ENCODE results near the gene STYX.
A peak's percentile ranks its signal among the peaks of the same experiment; 100 is the strongest.
"Not testable (repeated sequence)": the region's sequence is repeated elsewhere in the genome, so short reads cannot be mapped to it uniquely, and the experiment has no call there.

The STYX gene

GRCh38 chr14:52727509-52727908 lies 2.5 kb upstream of the STYX start:
- DNase-seq (ENCODE audit: low spot score) = not testable (repeated sequence)

GRCh38 chr14:52729035-52729434 lies 931 bp upstream of the STYX start:
- DNase-seq (ENCODE audit: low spot score) = not testable (repeated sequence)

- DNase-seq (ENCODE audit: low spot score) = no peak
Measured at GRCh38 chr14:52729585-52729924, 411 bp upstream of the STYX start.

DNA sequence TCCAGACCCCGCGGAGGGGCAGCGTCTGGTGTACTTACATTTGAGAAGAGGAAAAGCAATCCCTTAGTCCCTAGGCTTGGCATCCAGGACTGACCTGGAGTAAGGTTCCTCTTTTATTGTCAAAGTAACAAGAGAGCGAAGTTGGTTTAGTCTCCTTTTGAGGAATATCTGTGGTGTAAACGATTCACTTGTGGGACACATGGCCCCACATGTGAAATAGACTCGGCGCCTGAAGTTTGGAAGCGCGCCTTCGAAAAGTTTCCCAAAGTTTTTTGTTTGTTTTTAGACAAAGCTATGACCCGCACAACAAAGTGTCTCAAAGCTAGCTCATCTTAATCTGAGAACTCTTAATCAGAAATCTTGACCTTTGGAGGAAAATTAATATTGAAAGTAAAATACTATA lies 744 bp downstream of the STYX start:
- no peak for DNase-seq (ENCODE audit: low spot score)

DNA sequence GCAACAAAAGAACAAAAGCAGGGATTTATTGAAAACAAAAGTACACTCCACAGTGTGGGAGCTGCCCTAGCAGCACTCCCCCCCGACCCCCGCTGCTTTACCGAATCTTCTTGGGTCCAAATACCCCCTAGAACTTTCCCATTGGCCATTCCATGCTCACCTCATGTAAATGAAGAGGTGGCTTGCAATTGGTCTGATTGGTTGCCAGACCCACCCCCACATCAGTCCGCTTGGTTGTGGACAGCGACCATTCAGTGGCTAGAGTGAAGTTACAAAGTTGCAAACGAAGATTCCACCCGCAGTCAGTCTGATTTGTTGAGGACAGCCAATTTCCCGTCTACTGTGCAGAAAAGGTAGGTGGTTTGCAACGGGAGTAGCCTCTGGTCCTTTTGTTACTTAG lies 3.9 kb downstream of the STYX start:
- no peak for DNase-seq (ENCODE audit: low spot score)

GRCh38 chr14:52735921-52736489 lies 6.0 kb downstream of the STYX start:
- no peak for DNase-seq (ENCODE audit: low spot score)

GRCh38 chr14:52738409-52738808 lies 8.4 kb downstream of the STYX start:
- no peak for DNase-seq (ENCODE audit: low spot score)

GRCh38 chr14:52740751-52741150 lies 10.8 kb downstream of the STYX start:
- no peak for DNase-seq (ENCODE audit: low spot score)

GRCh38 chr14:52741865-52742264 lies 11.9 kb downstream of the STYX start:
- DNase-seq (ENCODE audit: low spot score) = peak; percentile 3

DNA sequence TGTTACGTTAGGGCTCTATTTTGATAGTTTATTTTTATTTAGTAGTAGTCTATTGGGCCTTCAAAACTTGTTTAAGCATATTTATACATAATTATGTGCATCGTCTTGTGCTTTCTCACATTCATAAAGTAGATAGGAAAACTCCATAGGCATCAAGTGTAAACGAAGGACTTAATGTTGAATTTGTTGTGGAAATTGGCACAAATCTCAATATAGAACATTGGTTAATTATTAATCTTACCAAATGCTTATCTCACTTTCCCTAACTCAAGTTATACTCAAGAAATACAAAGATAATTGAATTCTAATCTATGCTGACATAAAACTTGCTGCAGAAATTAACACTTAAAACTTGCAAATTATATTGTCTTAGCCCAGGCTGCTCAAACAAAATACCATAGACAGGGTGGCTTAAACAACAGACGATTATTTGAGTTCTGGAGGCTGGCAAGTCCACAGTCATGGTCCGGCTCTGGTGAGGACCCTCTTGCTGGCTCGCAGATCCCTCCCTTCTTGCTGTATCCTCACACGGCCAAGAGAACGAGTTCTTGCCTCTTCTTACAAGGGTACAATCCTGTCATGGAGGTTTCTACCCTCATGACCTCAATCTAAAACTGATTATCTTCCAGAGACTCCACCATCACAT lies 18.8 kb downstream of the STYX start:
- no peak for DNase-seq (ENCODE audit: low spot score)

DNA sequence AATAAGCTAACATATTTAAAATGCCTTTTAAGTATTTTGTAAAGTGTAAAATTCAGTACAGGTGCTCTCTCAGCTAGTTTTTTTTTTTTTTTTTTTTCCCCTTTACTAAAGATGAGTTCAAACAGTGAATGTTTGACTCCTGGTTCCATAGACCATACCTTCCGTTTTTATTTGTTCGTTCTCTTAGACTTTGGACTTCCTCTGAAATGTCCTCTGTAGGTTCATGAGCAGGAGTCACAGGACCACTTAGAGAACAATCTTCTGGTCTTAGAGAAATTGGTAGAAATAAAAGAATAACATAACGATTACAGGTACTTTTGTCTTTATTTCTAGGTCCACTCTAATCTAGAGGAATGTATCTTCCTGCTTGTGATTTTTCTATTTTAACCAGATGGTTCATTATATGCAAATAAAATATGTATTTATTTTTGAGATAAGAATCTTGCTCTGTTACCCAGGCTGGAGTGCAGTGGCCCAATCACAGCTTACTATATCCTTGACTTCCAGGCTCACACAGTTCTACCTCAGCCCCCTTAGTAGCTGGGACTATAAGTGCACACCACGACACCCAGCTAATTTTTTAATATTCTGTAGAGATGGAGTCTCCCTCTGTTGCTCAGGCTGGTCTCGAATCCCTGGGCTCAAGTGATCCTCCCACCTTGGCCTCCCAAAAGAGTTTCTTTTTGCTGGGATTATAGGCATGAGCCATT lies 25.8 kb downstream of the STYX start:
- no peak for DNase-seq (ENCODE audit: low spot score)

- DNase-seq (ENCODE audit: low spot score) = no peak
Measured at GRCh38 chr14:52759145-52759544, 29.2 kb downstream of the STYX start.

DNA sequence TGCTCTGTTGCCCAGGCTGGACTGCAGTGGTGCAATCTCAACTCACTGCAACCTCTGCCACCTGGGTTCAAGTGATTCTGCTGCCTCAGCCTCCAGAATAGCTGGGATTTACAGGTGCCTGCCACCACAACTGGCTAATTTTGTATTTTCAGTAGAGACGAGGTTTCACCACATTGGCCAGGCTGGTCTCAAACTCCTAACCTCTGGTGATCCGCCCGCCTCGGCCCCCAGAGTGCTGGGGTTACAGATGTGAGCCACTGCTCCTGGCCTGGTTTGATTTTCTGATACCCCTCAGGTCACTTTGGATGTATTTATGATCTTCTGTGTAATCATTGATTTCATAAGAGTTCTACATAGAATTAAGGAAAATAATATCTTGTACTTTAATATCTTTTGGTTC lies 33.0 kb downstream of the STYX start:
- not testable (repeated sequence) for DNase-seq (ENCODE audit: low spot score)

GRCh38 chr14:52767058-52767833 lies 37.3 kb downstream of the STYX start:
- no peak for DNase-seq (ENCODE audit: low spot score)

- no peak for DNase-seq (ENCODE audit: low spot score)
Measured at GRCh38 chr14:52769887-52770286, 39.9 kb downstream of the STYX start.

DNA sequence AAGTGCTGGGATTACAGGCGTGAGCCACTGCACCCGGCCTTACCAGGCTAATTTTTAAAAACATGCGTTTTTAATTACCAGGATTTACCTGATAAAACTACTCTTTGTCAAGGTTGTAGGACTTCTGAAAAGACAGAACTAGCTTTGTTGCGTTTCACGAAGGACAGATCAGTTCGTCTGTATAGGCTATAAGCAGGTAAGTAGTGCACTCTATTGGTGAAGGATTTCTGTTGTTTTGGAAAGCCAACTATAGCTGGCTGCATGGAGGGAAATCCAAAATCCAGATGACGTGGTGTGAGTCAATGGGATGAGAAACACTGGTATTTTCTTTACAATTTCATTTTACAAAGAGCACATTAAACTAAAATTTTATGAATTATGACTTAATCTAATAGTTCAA lies 46.9 kb downstream of the STYX start:
- DNase-seq (ENCODE audit: low spot score) = no peak

DNA sequence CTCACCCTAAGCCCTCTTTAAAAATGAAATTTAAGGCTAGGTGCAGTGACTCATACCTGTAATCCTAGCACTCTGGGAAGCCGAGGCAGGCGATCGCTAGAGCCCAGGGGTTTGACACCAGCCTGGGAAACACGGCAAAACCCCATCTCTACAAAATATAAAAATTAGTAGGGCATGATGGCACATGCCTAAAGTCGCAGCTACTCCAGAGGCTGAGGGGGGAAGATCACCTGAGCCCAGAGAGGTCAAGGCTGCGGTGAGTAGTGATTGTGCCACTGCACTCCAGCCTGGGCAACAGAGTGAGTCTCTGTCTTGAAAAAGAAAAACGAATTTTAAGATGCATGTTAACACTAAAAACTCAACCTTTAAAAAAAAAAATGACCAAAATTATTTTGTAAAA lies 48.7 kb downstream of the STYX start:
- DNase-seq (ENCODE audit: low spot score) = no peak

DNA sequence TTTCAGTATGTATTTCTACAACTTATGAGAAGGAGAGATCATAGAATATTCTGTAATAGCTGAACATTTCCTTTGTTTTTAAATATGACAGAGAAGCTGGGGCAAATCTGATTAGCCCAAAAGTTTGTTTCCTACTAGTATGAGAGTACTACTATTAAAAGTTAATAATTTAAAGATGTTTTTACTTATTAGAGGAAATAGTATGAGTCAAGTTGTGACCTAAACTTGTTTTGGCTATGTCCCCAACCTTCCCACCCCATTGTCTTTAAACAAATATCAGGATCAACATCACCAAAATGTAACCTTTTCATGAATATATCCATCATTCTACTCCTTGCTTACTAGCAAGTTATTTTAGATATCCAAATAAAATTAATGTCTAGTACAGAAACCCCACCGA lies 50.9 kb downstream of the STYX start:
- no peak for DNase-seq (ENCODE audit: low spot score)

DNA sequence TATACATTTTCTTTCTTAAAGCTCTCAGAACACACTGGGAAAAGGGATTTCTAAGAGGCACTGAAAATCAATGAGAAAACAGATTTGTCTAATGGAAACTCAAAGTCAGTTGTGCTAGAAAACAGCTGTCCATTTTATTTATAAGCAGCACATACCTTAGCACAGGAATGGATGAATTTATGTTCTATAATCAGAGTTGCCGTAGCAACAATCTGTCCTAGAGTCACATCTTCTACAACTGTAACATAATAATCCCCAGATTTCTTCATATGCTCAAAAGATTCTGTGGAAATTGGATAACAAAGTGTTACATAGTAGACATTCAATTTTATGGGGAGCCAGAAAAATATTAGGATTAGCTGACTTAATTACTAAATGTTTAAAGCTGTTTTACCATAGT lies 51.7 kb downstream of the STYX start:
- no peak for DNase-seq (ENCODE audit: low spot score)

- no peak for DNase-seq (ENCODE audit: low spot score)
Measured at GRCh38 chr14:52783206-52783605, 53.2 kb downstream of the STYX start.

DNA sequence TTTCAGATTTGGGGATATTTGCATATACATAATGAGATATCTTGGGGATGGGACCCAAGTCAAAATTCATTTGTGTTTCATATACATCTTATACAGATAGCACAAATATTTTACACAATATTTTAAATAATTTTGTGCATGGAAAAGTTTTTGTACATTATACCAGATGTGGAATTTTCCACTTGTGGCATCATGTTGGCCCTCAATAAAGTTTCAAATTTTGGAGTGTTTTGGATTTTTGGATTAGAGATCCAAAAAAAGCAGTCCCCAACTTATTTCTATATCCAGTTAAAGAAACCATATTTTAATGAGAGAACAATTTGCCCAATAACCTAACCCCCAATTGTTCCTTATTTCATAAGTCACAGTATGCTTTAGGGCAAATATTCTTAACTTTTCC lies 56.9 kb downstream of the STYX start:
- no peak for DNase-seq (ENCODE audit: low spot score)

GRCh38 chr14:52789118-52789517 lies 59.2 kb downstream of the STYX start:
- no peak for DNase-seq (ENCODE audit: low spot score)

All from activated CD4-positive, alpha-beta T cell treated with anti-CD3 and anti-CD28 coated beads, Interleukin-2, Interleukin-4, amounts not matched to agents 100 ng/mL and 50 ng/mL, durations not matched to agents 16 hours and 8 hours (primary cell).